ENCODE data around the gene RPUSD3.

Gene RPUSD3

DNA sequence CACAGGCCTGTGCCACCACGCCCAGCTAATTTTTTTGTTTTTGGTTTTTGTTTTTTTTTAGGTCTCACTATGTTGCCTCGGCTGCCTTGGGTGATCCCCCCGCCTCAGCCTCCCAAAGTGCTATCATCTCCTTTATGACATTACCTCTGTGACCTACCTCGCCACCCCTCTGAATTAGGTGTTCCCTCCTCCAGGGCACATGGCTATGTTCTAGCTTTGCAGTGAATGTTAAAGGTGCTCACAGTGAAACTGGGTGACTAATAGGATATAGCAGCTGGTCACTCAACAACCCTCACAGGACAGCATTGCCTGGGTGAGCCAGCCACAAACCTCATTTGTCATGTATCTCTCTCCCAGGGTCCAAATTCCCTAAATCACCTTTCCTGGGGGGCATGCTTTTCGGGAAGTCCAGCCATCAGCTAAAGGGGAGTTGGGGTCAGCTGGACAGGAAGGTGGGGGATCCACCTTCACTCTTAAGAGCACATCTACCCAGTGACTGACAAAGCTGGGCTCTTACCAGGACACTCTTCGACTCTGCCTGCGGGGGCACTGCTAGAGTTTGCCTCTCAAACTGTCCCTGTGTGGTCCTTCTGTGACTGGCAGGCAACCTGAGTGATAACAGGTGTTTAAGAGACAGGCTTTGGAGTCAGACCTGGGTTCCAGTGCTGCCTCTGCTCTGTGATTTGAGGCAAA lies 35.3 kb downstream of the RPUSD3 start:
- H3K9me3 Mint-ChIP-seq (ENCODE audit: low read depth): no peaks in the 10 kb centered on the region
- H3K36me3 Mint-ChIP-seq: peaks cover 2% of the 10 kb centered on the region
- H3K27ac Mint-ChIP-seq: peak overlapping the region; percentile 96
- H3K4me3 Mint-ChIP-seq: peak overlapping the region; percentile 81
- H3K4me1 Mint-ChIP-seq (ENCODE audit: low read depth): peaks cover 37% of the 10 kb centered on the region
- H3K27me3 Mint-ChIP-seq: no peaks in the 10 kb centered on the region

DNA sequence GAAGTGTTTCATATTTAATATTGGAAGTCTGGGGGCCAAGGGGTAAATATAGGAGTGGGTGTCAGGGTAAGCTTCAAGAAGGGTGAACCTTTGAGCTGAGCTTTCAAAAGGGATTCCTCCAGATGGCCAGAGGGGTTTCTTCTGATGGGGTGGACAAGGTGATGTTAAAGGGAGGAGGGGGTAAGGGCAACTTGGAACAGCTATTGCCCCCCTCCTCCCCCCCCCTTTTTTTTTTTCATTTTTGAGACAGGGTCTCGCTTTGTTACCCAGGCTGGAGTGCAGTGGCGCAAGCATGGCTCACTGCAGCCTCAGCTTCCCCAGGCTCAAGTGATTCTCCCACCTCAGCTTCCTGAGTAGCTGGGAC lies 35.8 kb downstream of the RPUSD3 start:
- Mint-ChIP-seq H3K27ac (peak overlapping the region; percentile 96), H3K9me3 (ENCODE audit: low read depth) (no peaks in the 10 kb centered on the region), H3K4me1 (ENCODE audit: low read depth) (peaks cover 40% of the 10 kb centered on the region), H3K36me3 (peaks cover 6% of the 10 kb centered on the region), H3K4me3 (no peak overlapping the region), H3K27me3 (no peaks in the 10 kb centered on the region)

DNA sequence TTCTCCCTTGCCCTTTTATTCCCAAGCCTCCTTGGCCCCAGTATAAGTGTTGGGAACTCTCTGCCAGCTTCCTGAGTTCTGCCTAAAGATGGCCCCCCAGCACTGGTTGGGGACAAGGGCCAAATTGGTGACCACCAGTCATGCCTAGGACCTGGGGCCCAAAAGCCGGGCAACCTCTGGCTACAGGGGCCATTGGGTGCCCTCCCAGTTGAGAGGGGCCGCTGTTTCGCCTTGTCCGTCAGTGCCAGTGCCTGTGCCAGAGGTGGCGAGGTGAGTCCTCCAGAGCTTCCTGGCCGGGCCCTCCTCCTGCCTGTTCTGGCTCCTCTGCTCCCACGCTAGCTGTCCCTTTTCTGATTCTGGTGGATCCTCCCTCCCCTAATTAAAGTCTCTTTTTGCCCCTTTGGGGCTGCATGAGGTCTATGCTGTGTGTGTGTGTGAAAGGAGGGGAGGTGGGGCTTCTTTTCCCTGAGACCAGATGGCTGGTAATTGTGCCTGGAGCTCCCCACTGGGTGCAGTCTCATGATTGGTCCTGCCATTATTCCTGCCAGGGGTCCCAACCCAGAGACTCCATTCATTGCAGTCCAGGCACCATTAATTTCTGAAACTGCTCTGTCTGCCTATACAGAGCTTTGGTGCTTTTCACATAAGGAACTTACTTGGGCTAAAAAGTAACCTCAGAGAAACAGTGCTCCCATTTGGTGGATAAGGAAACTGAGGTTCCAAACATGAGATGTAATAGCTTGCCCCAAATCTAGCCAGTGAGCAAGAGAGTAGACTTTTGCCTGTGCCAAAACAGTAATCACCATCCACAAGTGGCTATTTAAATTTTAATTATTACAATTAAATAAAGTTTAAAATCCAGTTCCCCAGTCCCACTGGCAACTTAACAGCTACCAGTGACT lies 36.9 kb downstream of the RPUSD3 start:
- Mint-ChIP-seq H3K27ac (peak overlapping the region; percentile 12), H3K9me3 (ENCODE audit: low read depth) (no peaks in the 10 kb centered on the region), H3K36me3 (peaks cover 6% of the 10 kb centered on the region), H3K4me1 (ENCODE audit: low read depth) (peaks cover 40% of the 10 kb centered on the region), H3K27me3 (no peaks in the 10 kb centered on the region), H3K4me3 (no peak overlapping the region)

DNA sequence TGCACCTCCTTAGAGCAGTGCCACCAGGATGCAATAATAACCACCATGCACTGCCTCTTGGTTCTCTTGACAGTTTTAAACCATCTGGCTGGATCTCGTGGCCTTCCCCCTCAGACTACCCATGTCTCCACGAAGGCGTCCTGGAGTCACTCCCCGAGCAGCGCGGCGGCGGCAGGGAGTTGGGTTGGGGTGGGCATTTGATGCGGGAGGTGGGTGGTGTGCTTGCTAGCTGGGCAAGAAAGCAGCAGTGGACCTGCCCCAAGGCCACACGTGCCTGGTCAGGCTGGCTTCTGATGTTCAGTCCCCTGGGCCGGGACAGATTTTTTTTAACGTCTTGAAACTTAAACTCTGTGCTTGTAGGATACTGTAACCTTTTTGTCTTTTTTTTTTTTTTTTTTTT lies 37.7 kb downstream of the RPUSD3 start:
- Mint-ChIP-seq H3K27me3 (no peaks in the 10 kb centered on the region), H3K4me3 (no peak overlapping the region), H3K36me3 (peaks cover 6% of the 10 kb centered on the region), H3K27ac (no peak overlapping the region), H3K4me1 (ENCODE audit: low read depth) (peaks cover 34% of the 10 kb centered on the region), H3K9me3 (ENCODE audit: low read depth) (no peaks in the 10 kb centered on the region)

DNA sequence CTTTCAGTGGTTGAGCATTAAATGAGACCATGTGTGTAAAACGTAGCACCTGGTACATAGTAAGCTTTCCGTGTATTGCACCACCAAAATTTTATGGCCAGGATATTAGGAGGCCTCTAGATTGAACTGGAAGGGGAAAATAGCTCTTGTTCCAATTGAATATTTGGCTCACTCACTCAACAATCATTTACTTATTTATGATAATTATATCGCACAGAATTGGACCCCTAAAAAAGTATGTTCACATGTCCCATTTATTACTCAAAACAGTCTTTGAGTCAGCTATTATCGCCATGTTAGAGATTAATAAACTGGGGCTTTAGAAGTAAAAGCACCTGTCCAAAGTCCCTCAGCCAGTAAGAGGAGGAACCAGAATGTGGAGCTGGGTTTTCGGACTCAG lies 38.8 kb downstream of the RPUSD3 start:
- Mint-ChIP-seq H3K9me3 (ENCODE audit: low read depth) (no peaks in the 10 kb centered on the region), H3K36me3 (peaks cover 6% of the 10 kb centered on the region), H3K27ac (no peak overlapping the region), H3K4me1 (ENCODE audit: low read depth) (peaks cover 28% of the 10 kb centered on the region), H3K27me3 (no peaks in the 10 kb centered on the region), H3K4me3 (no peak overlapping the region)

DNA sequence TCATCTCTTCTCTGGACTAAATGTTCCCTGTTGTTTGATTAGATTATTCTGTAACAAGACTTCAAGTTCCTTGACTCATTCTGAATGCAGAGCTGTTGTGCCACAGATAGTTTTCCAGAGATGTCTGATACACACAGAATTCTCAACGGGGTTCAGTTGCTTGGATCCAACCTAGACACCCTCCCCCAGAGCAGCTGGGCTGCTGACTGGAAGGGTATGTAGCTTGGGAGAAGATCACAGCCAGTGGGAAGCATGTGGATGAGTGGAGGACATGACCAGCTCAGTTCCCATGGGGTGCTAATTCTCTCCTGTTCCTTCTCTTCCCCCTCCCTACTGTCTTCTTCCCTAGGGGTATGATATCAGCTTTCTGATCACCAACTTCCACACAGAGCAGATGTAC lies 40.3 kb downstream of the RPUSD3 start:
- Mint-ChIP-seq H3K36me3 (peaks cover 6% of the 10 kb centered on the region), H3K27me3 (no peaks in the 10 kb centered on the region), H3K9me3 (ENCODE audit: low read depth) (no peaks in the 10 kb centered on the region), H3K27ac (peak overlapping the region; percentile 76), H3K4me1 (ENCODE audit: low read depth) (peaks cover 17% of the 10 kb centered on the region), H3K4me3 (no peak overlapping the region)

DNA sequence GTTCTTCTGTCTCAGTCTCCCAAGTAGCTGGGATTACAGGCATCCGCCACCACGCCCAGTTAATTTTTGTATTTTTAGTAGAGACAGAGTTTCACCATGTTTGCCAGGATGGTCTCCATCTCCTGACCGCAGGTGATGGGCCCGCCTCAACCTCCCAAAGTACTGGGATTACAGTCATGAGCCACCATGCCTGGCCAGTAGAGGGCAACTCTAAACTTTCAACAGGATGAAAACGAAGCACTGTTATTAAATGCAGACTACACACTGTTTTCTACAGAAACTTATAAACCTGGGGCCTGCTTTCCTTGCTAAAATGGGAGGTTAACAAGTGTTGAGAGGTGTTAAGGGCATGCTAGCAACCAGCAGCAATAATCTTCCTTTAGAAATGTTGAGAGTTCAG lies 43.3 kb downstream of the RPUSD3 start:
- H3K36me3 Mint-ChIP-seq: peaks cover 6% of the 10 kb centered on the region
- H3K9me3 Mint-ChIP-seq (ENCODE audit: low read depth): no peaks in the 10 kb centered on the region
- H3K27ac Mint-ChIP-seq: no peak overlapping the region
- H3K27me3 Mint-ChIP-seq: no peaks in the 10 kb centered on the region
- peaks cover 30% of the 10 kb centered on the region for H3K4me1 Mint-ChIP-seq (ENCODE audit: low read depth)
- H3K4me3 Mint-ChIP-seq: no peak overlapping the region

DNA sequence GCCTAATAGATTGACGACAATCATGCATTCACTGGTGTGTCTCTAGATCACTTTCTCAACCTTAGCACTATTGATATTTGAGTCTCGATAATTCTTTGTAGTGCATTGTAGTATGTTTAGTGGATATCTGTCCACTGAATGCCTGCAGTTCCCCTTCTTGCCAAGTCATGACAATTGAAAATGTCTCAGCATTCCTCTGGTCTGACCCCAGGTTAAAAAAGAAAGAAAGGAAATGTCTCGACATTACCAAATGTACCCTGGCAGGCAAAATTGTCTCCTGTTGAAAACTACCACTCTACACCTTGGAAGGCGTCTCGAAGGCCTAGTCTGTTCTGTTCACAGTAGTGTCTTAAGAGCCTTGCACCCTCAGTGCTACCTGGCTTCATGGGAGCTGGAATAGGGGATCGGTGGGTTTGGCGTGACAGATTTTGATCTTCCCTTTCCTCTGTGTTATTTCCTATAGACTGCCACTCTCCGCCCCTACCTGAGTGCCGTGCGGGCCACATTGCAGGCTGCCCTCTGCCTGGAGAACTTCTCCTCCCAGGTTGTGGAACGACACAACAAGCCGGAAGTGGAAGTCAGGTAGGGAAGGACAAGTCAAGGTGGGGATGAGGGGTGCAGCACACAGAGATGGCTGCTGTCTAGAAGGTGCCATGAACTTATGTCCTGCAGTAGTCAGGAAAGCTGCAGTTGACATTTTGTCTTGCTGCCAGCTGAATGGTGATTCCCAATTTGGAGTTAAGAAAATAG lies 46.4 kb downstream of the RPUSD3 start:
- Mint-ChIP-seq H3K9me3 (ENCODE audit: low read depth) (no peaks in the 10 kb centered on the region), H3K27ac (peak overlapping the region; percentile 31), H3K4me3 (no peak overlapping the region), H3K36me3 (peaks cover 13% of the 10 kb centered on the region), H3K27me3 (no peaks in the 10 kb centered on the region), H3K4me1 (ENCODE audit: low read depth) (peaks cover 44% of the 10 kb centered on the region)

DNA sequence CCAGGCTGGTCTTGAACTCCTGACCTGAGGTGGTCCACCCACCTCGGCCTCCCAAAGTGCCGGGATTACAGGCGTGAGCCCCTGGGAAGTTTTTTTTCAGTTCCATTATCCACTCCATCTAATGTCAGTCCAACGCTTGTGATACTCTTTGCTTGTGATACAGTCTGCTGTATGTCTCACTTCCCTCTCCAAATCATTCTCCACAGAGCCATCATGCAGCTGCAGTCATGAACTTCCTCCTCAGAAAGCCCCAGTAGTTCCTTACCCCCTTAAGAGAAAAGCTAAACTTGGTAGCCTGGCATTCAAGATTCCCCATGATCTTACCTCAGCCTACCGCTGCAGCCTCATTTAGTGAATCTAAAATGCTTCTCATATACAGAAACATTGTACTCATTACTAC lies 48.6 kb downstream of the RPUSD3 start:
- peaks cover 60% of the 10 kb centered on the region for H3K4me1 Mint-ChIP-seq (ENCODE audit: low read depth)
- no peaks in the 10 kb centered on the region for H3K27me3 Mint-ChIP-seq
- no peaks in the 10 kb centered on the region for H3K9me3 Mint-ChIP-seq (ENCODE audit: low read depth)
- peak overlapping the region; percentile 91 for H3K27ac Mint-ChIP-seq
- peak overlapping the region; percentile 85 for H3K4me3 Mint-ChIP-seq
- peaks cover 13% of the 10 kb centered on the region for H3K36me3 Mint-ChIP-seq

DNA sequence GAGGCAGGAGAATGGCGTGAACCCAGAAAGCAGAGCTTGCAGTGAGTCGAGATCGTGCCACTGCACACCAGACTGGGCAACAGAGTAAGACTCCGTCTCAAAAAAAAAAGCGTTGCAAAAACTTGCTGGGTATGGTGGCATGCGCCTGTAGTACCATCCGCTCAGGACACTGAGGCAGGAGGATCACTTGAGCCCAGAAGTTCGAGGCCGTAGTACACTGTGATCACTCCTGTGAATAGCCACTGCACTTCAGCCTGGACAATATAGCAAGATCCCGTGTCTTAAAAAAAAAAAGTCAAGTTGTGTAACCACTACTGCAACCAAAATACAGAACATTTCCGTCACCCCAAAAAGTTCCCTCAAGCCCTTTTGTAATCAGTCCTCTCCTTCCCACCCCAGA lies 49.4 kb downstream of the RPUSD3 start:
- Mint-ChIP-seq H3K36me3 (peaks cover 17% of the 10 kb centered on the region), H3K4me3 (peak overlapping the region; percentile 99), H3K27me3 (no peaks in the 10 kb centered on the region), H3K27ac (peak overlapping the region; percentile 100), H3K4me1 (ENCODE audit: low read depth) (peaks cover 62% of the 10 kb centered on the region), H3K9me3 (ENCODE audit: low read depth) (no peaks in the 10 kb centered on the region)

DNA sequence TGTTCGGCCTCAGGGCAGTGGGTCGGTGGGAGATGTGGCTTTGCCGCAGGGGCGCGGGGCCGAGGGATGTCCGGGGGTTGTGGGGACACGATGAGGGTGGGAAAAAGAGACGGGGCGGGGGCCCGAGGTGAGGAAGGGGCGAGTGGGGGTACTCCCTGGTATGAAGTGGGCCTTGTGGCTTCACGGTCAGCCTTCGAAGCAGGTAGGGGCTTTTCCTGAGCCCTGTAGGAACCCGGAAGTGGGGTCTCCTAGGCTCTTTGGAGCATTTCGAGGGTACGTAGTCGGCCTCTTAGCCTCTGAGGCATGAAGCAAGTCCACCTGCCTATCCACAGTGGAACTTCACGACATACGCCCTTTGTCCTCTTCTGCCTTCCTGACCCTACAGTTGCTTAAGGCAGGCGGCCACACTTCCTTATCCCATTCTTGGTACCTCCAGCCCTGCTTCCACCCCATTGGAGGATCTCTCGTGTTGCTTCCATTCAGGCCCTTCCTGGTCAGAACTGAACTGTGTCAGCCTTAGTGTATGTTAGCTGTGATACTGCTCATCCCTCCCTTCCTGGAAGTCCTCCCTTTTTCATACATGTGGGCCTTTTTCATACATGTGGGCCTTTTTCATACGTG lies 50.5 kb downstream of the RPUSD3 start:
- Mint-ChIP-seq H3K27me3 (no peaks in the 10 kb centered on the region), H3K9me3 (ENCODE audit: low read depth) (no peaks in the 10 kb centered on the region), H3K4me1 (ENCODE audit: low read depth) (peaks cover 65% of the 10 kb centered on the region), H3K4me3 (peak overlapping the region; percentile 99), H3K27ac (peak overlapping the region; percentile 100), H3K36me3 (peaks cover 20% of the 10 kb centered on the region)

DNA sequence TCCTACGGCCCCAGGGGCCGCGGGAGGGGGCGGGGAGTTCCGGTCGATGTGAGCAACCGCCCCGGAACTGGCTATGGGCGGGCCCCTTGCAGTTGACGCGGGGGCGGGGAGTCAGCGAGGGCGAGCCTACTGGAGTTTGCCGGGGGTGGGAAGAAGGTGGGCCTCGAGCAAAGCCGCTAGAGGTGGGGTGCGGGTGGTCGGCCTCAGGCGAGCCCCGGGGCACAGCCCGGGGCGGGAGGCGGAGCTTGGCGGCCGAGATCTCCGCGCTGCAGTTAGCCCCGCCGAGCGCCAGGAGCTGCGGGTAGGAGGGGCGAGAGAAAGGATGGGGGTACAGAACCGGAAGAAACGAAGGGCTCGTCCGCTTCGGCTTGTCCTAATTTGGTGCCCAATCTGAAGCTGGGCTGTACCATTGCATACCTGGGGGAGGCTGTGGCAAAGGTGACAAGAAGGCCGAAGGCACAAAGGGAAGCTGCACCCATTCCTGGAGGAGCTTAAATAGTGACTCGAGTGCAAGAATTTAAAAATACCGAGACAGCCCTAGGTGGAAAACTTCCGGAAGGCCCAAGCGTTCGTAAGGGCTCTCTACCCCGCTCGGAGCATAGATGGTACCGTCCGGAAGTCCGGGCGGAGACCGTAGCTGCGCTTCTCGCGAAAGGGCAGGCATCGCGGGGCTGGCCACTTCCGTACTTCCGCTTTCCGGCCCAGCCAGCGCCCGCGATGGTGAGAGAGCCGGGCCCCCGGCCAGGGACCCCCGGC lies 51.2 kb downstream of the RPUSD3 start, which contains the start of the genes ARPC4 and TADA3:
Gene ARPC4 (plus strand): TSS at position 678 of the 756 bp plus-strand sequence. CDS start 40 bp downstream, at position 718.
Gene TADA3 (minus strand): TSS at position 69 of the 756 bp plus-strand sequence. CDS start 1,007 bp downstream, outside the sequence.
- no peaks in the 10 kb centered on the region for H3K27me3 Mint-ChIP-seq
- H3K27ac Mint-ChIP-seq: peak within 1 kb of the TSS; percentile 100
- H3K4me1 Mint-ChIP-seq (ENCODE audit: low read depth): peaks cover 63% of the 10 kb centered on the region
- peaks cover 23% of the 10 kb centered on the region for H3K36me3 Mint-ChIP-seq
- peak within 1 kb of the TSS; percentile 99 for H3K4me3 Mint-ChIP-seq
- H3K9me3 Mint-ChIP-seq (ENCODE audit: low read depth): no peaks in the 10 kb centered on the region

DNA sequence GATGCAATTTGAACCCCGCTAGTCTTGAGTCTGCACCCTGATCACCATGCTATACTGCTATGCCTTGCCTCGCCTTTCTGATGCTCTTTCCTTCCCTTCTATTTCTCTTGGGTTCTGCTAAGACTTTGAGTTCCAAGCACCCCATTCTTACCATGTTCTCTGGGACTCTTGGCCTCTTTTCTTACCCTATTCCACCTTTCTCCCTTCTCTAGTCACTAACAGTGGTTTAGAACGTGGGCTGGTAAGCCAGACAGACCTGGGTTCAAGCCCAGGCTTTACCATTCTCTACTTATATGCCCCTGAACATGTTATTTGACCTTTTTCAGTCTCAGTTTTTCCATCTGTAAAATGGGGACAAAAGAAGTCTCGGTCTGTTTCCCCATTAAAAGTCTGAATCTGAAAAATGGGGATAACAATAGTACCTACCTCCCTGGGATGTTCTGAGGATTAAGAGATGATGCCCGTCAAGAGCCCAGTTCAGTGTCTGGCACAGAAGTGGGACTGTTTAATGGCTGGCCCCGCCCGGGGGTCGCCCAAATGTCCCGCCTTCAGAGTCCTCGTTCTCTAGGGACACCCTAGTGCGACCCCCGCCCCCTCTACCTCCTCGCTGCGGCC lies 51.9 kb downstream of the RPUSD3 start:
- Mint-ChIP-seq H3K27me3 (no peaks in the 10 kb centered on the region), H3K4me1 (ENCODE audit: low read depth) (peaks cover 63% of the 10 kb centered on the region), H3K27ac (peak overlapping the region; percentile 100), H3K36me3 (peaks cover 24% of the 10 kb centered on the region), H3K9me3 (ENCODE audit: low read depth) (no peaks in the 10 kb centered on the region), H3K4me3 (peak overlapping the region; percentile 99)
